Subcutaneous adipose tissue (tissue), 4 donors: ENCODE data around the gene MRC1. TPM values are rescaled to one million over a fixed set of nuclear protein-coding genes. Genes with fewer than 3 reads are reported as not detected.

ENCODE experiments used
- CTCF ChIP-seq: fragments of 450-650 bp; IDR thresholded peaks from one replicate; pipeline ENCODE4 v1.5.1; 2016; ENCODE audit warnings: low read depth, mild to moderate bottlenecking, control low read depth, antibody characterized with exemption, moderate library complexity
- total RNA-seq, 4 donors: library from RNA; depleted of rRNA; stranded (reverse); fragments of >200 nt; gene quantifications; one replicate each; pipeline ENCODE4 v1.1.0, GENCODE V29; 2016

Gene MRC1
- total RNA-seq, 4 donors from 2014 or later: 86.3 to 232 (median 218) TPM

GRCh38 chr10:17814973-17815372 lies 5.8 kb downstream of the MRC1 start:
- TF ChIP-seq CTCF: no peak

GRCh38 chr10:17816199-17816598 lies 7.1 kb downstream of the MRC1 start:
- TF ChIP-seq CTCF: no peak

- no peak for TF ChIP-seq CTCF
Observed at GRCh38 chr10:17817316-17817715, 8.2 kb downstream of the MRC1 start.

- no peak for TF ChIP-seq CTCF
Observed at GRCh38 chr10:17817790-17818189, 8.6 kb downstream of the MRC1 start.

GRCh38 chr10:17819836-17820235 lies 10.7 kb downstream of the MRC1 start:
- no peak for TF ChIP-seq CTCF

GRCh38 chr10:17820943-17821342 lies 11.8 kb downstream of the MRC1 start:
- no peak for TF ChIP-seq CTCF

GRCh38 chr10:17821893-17822292 lies 12.7 kb downstream of the MRC1 start:
- TF ChIP-seq CTCF: no peak
